Head of caudate nucleus (tissue), 42 donors: ENCODE measurements around the gene PRR5.
"Not testable (repeated sequence)": the region's sequence is repeated elsewhere in the genome, so short reads cannot be mapped to it uniquely, and the experiment has no call there.

Experiments used
- DNase-seq, 42 donors: peaks; one replicate each; pipeline versions ENCODE4 v3.0.0 to v3.0.0-alpha.2; 2020 to 2021; ENCODE audit warnings: mixed read lengths in 7 of 42
- intact Hi-C: fragments of 100-400 bp; cut with DNase I; formaldehyde crosslinking; loops from one replicate; pipeline ENCODE4 v1.15.0; 2022

PRR5 gene, protein sequence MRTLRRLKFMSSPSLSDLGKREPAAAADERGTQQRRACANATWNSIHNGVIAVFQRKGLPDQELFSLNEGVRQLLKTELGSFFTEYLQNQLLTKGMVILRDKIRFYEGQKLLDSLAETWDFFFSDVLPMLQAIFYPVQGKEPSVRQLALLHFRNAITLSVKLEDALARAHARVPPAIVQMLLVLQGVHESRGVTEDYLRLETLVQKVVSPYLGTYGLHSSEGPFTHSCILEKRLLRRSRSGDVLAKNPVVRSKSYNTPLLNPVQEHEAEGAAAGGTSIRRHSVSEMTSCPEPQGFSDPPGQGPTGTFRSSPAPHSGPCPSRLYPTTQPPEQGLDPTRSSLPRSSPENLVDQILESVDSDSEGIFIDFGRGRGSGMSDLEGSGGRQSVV

GRCh38 chr22:44701824-44702478, at the start of gene PRR5:
TSS of gene PRR5 (plus strand) at chr22:44702204. CDS start at chr22:44702475, 271 bp downstream.
- intact Hi-C loops, result no loop called here
- DNase-seq, result peak in 40 of 42 donors; percentile 27 to 79 (median 57)

DNA sequence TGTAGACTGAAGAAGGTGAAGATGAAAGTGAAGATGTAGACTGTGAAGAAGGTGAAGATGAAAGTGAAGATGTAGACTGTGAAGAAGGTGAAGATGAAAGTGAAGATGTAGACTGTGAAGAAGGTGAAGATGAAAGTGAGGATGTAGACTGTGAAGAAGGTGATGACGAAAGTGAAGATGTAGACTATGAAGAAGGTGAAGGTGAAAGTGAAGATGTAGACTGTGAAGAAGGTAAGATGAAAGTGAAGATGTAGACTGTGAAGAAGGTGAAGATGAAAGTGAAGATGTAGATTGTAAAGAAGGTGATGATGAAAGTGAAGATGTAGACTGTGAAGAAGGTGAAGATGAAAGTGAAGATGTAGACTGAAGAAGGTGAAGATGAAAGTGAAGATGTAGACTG, 49.1 kb upstream of the PRR5 start:
- DNase-seq, intact Hi-C loops: not testable (repeated sequence)

- peak in 27 of 42 donors; percentile 9 to 78 (median 54) for DNase-seq
- intact Hi-C loops, result no loop called here
Observed at GRCh38 chr22:44658311-44658953, 43.6 kb upstream of the PRR5 start.

DNA sequence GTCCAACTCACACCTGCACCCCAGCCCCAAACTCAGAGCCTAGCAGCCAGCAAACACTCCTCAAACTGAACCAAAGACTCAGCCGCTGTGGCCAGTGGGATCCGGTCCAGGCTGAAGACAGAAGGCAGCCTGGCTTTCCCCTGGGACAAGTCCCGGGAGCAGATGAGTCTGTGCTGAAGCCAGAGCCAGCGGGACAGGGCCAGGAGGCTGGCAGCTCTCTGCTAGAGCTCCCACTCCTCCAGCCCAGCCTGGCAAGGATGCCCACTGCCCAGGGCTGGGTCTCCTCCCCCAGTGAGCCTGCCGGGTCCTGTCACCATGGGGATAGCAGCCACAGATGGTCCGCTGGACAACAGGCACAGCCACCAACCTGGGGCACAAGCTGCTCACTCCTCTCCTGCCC, 42.9 kb upstream of the PRR5 start:
- DNase-seq, result peak in 25 of 42 donors; percentile 30 to 81 (median 49)
- intact Hi-C loops, result no loop called here

DNA sequence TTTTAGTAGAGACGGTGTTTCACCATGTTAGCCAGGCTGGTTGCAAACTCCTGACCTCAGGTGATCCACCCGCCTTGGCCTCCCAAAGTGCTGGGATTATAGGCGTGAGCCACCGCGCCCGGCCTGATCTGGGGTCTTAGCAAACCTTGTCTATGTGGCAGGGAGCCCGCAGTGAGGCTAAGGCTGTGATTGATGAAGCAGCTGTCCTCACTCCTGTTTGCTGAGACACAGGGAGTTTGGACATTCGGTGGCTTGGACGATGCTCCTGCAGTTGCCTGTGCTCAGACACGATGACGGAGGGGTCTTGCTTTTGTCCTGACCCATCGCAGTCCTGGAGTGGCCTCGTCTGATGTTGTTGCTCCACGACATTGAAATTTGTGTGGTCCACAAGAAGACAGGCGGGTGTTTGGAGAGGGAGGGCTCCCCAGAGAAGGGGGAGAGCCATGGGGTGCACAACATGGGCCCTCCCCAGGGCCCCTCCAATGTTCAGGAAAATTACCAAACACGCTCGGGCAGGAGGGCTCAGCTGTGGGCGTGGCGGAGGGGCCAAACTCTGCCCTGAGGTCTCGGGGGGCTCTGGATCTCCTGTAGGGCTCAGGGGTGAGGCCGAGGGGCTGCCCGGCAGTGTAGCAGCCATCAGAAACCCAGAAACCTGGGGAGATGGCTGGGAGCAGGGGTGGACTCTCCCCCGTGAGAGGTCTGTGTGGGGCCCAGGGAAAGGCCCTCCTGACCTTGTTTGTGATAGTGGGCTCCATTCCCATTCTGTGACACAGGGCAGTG, 41.8 kb upstream of the PRR5 start:
- intact Hi-C loops, result no loop called here
- no peak for DNase-seq

DNA sequence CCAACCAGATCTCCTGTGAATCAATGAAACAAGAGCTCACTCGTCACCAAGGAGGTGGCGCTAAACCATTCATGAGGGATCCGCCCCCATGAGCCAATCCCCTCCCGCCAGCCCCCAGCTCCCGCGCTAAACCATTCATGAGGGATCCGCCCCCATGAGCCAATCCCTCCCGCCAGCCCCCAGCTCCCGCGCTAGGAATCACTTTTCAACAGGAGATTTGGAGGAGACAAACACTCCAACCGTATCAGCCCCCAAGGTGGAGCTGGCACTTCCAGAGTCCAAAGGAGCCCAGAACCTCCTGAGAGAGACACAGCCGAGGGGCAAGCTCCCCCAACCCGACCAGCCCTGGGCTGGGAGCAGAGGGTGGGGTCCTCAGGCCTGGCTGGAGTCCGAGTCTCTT, 40.9 kb upstream of the PRR5 start:
- DNase-seq, result peak in 12 of 42 donors; percentile 27 to 62 (median 48)
- intact Hi-C loops, result no loop called here

GRCh38 chr22:44661659-44662569, 40.1 kb upstream of the PRR5 start:
- intact Hi-C loops, result no loop called here
- no peak for DNase-seq

GRCh38 chr22:44663256-44663999, 38.6 kb upstream of the PRR5 start:
- intact Hi-C loops, result no loop called here
- no peak for DNase-seq

GRCh38 chr22:44664149-44664548, 37.9 kb upstream of the PRR5 start:
- intact Hi-C loops, result no loop called here
- DNase-seq, result peak in 41 of 42 donors; percentile 33 to 87 (median 65)

GRCh38 chr22:44665115-44665514, 36.9 kb upstream of the PRR5 start:
- peak in 28 of 42 donors; percentile 21 to 72 (median 52) for DNase-seq
- intact Hi-C loops, result no loop called here

DNA sequence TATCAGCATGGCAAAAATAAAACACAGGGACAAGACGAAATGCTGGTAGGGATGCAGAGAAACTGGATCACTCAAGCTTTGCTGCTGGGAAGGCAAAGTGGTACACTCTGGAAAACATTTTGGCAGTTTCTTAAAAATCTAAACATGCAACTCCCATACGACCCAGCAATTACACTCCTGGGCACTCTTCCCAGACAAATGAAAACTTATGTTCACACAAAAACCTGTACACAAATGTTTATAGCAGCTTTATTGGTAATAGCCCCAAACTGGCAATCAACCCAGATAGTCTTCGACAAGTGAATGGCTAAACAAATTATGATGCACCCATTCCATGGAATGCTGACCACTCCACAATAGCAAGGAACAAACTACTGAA, 35.8 kb upstream of the PRR5 start:
- no peak for DNase-seq
- intact Hi-C loops, result no loop called here

GRCh38 chr22:44667276-44667675, 34.7 kb upstream of the PRR5 start:
- peak in 1 of 42 donors; percentile 21 for DNase-seq
- intact Hi-C loops, result no loop called here

GRCh38 chr22:44667829-44668189, 34.2 kb upstream of the PRR5 start:
- intact Hi-C loops, result no loop called here
- peak in 1 of 42 donors; percentile 3 for DNase-seq

DNA sequence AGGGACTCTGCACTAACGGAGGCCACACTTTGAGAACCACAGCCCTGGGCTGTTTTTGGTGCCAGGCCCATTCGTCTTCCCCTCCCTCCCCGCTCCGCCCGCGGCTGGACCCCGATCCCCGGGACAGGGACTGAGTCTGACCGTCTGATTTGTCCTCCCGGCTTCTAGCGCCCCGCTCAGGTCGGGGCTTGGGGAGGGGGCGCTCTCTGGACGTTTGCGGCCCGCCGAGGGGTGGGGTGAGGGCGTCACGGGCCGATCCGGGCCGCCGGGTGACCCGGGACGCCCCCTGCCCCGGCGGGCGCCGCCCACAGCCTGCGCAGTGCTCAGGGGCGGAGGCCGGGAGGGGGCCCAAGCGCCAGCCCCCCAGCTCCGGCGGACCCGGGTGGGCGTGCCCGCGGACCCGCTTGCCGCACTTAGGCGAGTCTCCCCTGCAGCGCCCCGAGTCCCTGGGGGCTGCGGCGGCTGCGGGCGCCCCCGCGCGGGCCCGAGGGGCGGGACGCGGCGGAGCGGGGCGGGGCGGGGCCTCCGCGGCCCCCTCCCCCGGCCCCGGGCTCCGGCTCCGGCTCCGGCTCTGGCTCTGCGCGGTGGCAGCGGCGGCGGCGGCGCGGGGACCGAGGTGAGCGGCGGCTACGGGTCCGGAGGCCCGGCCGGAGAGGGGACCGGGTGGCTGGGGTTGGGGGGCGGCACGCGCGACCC, 33.7 kb upstream of the PRR5 start:
- peak in 4 of 42 donors; percentile 15 to 49 (median 28) for DNase-seq
- intact Hi-C loops, result no loop called here

DNA sequence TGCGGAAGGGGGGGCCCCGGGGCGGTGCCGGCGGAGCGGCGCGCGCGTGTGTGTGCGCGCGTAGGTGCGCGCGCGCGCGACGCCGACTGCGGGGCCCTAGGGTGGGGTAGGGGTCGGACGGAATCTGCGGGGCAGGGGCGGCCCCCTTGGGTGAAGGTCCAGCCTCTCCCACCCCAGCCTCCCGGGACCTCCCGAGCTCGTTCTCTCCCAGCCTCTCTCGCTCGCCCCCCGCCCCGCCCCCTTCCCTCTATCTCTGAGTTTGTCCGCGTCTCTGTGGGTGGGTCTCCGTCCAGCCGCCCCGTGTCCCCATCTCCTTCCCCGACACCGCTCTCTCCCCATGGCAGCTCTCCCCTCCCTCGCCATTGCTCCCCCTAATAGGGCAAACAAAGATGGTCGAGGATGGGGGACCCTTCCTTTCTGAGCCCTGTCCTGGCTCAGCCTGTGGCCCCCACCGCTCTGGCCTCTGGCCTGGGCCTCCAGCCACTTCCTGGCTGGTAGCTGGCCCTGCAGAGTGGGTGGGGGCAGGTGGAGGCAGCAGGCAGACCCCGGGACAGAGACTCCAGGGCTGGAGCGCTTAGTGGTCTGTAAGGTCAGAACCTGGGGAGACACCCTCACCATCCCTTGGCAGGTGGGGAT, 33.0 kb upstream of the PRR5 start:
- no peak for DNase-seq
- intact Hi-C loops, result no loop called here

DNA sequence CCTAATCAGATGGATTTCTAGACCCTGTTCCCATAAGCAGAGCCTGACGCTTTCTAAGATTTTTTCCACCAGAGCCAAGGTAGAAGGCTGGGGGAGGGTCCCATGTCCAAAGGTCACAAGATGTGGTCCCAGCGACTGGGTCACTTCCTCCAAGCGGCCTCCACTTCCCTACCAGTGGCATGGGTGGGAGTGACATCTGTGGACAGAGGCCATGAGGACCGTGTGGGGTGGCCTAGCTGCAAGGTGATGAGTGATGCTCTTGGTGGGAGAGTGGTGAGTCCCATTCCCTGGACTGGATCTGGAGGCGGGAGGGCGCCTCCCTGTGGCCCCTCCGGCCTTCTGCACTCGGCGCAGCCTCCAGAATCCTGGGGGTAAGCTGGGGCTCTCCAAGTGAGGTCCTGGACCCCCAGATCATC, 32.4 kb upstream of the PRR5 start:
- no peak for DNase-seq
- intact Hi-C loops, result no loop called here
